Stimulated activated CD8-positive, alpha-beta memory T cell treated with anti-CD3 and anti-CD28 coated beads, Interleukin-12 subunit alpha, Interleukin-12 subunit beta, amount 100 ng/mL, for 24 hours (primary cell): Measurements from ENCODE around the gene EMILIN3.

Experiments used
- DNase-seq: peaks from one replicate; pipeline ENCODE4 v3.0.0-alpha.2; 2020; ENCODE audit errors: extremely low read depth

The EMILIN3 gene

DNA sequence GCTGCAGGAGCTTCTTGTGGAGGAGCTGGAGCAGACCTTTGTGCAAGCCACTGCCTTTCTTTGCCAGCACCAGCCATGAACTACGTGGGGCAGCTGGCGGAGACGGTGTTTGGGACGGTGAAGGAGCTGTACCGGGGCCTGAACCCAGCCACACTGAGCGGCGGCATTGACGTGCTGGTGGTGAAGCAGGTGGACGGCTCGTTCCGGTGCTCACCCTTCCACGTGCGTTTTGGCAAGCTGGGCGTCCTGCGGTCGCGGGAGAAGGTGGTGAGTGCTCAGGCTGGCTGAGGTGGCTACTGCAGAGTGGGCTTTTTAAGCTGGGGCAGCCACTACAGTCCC lies 20.9 kb downstream of the EMILIN3 start:
- DNase-seq = no peak

DNA sequence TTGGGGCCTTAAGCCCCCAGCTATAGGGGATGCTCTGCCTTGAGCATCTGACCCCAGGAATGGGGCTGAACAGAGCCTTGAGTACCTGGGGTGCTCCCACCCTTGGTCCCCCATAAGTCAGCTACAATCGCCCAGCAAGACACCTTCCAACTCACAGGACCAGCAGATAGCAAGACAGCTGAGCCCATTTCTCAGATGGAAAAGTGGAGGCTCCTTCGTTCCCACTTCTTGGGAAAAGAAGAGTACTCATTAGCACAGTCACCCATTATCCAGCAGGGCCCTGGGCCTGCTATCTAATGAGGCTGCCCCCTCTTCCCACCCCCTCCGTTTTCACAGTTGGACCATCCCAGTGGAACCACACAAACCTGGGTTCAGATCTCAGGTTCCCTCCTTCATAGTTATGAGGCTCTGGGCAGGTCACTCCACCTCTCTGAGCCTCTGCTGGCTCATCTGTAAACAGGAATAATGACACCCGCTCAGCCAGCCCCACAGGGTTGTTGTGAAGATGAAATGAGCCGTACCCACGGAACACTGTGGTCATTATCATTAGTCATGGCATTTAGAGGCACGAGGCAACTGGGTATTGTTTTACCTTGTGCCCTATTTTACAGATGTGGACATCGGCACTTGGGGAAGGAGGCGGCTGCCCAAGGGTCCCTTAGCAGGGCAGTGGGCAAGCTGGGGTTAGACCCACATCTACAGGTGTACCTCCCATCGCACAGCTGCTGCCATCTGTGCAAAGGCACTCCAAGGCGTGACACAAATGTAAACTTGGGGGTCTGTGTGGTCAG lies 21.5 kb downstream of the EMILIN3 start:
- DNase-seq = no peak

DNA sequence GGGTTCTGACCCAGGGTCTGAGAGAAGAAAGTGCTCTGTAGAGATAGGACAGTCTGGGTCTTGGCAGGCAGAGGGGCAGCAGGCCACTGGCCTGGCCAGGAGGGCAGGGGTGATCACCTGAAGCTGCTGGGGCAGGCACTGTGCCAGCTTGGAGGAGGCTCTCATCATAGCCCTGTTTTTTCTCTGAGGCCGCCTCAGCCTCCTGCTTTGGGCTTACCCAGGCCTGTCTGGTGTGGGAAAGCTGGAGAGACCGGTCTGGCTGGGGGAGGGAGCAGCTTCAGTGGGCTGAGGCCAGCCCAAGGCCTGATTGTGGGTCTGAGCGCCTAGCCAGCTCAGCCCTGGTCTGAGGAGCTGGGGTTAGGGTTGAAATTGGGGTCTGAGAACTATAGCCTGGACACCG lies 22.1 kb downstream of the EMILIN3 start:
- DNase-seq = no peak

DNA sequence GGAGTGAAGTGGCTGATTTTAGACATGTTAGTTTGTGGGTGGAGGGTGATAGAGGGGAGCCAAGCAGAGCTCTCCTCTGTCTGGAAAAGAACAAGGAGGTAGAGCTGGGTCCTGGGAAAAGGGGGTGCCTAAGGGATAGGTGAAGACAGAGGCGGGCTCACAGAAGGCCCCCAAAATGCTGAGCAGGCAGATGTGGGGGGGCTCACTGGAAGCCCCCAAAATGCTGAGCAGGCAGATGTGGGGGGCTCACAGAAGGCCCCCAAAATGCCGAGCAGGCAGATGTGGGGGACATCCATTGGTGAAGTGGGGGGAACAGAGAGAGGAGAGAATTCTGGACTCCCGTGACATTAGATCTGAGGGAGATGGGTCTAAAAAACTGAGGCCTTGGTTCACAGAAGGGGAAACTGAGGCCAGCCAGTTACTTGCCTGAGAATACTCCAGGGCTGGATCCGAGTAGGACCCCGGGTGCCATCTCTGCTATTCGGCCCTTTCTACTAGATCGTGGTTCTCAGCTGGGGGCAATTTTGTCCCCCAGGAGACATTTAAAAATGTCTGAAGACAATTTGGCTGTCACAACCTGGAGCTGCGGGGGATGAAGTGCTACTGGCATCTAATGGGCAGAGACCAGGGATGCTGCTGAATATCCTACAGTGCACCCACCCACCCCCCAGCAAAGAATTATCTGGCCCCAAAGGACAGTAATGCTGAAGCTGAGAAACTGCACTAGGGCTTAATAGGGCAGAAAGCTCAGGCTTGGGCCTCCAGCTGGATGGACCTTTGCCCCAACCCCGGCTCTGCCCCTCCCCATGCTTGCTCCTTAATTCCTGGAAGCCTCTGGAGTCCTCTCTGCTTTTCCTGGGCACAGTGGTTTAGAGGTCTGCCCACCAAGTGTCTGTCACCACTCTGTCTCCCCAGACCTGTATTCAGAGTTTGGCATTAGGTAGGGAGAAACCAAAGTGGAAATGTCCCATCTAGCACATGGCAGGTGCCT lies 23.8 kb downstream of the EMILIN3 start:
- no peak for DNase-seq

DNA sequence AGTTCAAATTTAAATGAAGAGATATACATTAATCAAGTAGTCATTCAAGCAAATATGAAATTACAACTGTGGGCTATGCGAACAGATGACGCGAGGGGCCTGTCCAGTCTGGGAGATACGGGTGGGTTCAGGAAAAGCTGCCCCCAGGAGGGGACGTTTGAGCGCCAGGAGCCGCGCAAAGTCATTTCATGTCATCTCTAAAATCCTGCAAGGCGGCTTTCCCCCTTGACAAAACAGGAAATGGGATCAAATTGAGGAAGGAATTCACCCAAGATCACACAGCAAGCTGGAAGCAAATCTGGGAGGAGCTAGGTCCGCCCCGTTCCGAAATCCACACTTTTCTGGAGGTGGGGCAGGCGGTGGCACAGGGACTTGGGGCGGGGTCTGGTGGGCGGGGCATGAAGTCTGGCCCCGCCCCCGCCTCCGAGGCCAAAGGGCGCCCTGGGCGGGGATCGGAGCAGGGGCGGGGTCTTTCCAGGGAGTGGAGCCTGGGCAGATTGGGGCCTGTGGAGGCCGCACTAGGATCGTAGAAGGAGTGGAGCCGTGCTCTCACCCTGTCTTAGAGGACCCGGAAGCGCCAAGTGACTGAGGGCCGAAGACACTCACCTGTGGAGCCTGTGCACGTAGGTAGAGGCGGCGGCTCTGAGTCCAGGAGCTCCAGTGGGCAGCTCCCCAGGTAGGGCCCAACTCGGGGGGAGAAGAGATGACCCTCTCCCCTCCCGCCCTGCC lies 26.1 kb downstream of the EMILIN3 start, which contains the start of gene LPIN3:
LPIN3 (plus strand) TSS at position 495 of the 729 bp plus-strand sequence. CDS start 4,983 bp downstream, outside the sequence.
- DNase-seq = no peak

DNA sequence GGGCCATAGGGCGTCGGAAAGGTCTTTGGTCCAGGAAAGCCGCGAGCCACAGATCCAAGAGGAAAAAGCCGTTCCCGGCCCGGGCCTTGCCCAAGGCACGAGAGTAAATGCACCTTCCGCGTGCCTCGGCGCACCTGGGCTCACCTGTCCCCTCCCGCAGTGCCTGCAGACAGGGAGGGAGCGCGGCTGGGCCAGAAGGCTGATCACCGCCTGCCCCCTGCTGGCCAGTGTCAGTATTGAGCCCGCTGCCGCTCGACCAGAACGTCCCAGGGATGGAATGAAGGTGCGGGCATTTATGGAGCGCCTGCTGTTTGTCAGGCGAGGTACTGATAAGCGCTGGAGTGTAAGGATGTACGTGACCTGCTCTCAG lies 26.7 kb downstream of the EMILIN3 start:
- DNase-seq = peak; percentile 58

DNA sequence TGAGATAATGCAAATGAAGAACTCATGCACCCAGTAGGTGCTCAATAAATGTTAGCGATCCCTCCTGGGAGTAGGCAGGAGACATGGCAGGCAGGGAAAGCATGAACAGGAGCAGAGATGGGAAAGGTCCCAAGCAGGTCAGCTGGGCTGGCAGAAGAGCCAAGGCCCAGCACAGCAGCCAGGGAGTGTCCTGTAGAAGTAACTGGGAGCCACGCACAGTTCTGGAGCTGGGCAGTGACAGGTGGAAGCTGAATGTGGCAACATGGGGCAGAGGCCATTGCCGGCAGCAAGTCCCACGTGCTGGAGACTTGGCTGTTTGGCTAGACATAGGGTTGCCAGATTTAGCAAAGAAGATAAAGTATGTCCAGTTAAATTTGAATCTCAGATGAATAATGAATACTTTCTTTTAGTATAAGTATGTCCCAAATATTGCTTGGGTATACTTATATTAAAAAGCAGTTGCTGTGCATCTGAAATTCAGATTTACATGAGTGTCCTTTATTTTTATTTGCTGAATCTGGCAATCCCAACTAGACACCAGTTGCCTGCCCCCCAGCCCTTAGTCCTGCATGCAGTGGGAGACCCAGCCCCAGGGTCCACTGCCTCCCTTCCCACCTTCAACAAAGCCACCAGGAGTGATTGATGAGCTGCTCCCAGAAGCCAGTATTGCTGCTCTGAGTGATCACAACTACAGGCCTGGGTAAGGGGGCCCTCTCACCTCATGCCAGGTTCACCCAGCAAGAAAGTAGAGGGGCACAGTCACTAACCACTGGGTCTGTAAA lies 29.7 kb downstream of the EMILIN3 start:
- no peak for DNase-seq

DNA sequence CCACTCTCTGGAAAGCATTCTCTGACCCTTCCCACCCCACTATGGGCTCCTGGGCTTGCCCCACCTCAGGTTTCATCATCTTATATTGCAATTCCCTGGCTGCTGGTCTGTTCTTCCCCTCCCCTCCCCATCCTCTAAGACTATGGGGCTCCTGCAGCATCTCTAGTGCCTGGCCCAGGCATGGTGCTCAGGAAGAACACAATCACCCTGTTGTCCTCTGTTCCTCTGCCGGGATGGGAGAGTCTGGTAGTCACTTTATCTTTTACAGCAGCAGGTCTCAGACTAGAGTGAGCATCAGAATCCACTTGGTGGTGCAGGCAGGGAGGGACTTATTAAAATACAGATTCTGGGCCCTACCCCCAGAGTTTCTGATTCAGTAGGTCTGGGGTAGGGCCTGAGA lies 31.0 kb downstream of the EMILIN3 start:
- no peak for DNase-seq

DNA sequence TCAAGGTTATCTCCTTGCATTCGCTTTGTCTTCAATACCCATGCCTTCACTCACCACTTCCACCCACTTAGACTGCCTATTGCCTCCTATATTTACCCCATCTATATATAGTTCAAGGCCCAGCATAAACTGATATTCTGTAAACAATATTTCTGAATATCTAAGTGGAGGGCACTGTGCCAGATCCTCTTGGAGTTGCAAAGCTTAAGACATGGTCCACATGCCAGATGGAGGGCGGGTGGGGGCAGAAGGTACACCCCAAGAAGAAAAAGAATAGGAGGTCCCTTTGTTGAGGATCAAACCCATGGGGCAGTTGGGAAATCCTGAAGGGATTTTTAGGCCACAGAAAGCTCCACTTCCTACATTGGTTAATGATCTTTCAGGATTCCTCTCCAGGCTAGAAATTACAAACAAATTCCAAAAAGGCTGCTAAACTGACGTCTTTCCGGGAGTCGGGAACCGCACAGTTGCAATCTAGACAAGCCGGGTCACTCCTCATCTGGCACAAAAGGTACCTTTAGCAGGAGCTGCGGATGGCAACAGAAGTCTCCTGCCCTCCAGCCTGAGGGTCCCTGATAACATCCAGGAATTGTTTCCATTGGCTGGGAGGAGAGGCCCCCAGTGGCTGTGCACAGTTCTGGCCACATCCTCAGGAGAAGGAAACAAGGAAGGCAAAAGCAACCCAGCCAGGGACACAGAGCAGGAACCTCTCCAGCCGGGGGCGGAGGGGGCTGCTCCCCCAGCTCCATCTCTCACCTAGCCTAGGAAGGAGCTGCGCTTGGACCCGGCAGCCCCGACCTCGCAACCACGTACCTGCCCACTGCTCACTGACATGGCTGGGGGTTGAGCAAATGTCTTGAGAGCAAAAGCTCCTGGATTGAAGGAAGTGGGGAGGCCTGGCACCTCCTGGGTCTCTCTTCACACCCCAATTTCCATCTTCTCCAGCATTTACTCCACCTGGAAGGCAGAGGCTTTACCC lies 31.9 kb downstream of the EMILIN3 start:
- DNase-seq = no peak

DNA sequence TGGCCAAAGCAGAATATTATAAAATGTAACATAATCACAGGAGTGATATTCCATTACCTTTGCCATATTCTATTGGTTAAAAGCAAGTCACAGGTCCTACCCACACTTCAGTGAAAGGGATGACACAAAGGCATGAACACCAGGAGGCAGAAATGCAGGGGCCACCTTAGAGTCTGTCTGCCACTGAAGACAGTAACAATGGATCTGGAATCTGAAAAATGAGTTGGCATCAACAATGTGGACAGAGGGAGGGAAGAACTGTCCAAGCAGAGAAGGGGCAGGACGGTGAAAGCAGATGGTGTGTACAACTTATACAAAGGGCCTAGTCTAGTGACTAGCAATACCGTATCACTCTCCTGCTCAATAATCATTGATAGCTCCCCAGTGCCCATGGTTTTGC lies 32.6 kb downstream of the EMILIN3 start:
- DNase-seq = no peak

DNA sequence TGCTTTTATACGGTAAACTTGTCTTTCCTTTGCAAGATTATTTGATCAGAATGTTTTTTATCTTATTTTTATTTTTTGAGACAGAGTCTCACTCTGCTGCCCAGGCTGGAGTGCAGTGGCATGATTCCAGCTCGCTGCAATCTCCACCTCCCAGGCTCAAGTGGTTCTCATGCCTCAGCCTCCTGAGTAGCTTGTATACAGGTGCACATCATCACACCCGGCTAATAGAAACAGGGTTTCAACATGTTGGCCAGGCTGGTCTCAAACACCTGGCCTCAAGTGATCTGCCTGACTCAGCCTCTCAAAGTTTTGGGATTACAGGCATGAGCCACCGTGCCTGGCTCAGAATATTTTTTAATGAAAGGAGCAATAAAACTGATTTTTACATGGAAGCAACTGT lies 34.9 kb downstream of the EMILIN3 start:
- DNase-seq = no peak

DNA sequence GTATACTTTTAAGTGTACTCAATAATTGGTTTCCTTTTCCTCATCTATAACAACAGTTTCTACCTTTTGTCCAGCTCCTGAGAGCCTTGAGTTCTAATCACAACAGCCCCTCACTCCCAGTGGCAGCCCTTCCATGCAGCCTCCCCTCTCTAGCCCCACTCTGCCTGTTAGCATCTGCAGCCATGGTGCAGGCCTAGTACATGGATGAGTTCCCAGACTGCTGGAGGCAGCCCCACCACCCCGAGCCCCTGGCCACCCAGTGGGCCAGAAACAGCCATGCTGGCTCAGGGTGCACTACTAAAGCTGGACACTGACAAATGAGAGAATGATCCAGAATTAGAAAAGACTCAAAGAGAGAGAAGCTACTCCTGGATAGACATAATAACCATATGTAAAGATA lies 35.7 kb downstream of the EMILIN3 start:
- DNase-seq = no peak

DNA sequence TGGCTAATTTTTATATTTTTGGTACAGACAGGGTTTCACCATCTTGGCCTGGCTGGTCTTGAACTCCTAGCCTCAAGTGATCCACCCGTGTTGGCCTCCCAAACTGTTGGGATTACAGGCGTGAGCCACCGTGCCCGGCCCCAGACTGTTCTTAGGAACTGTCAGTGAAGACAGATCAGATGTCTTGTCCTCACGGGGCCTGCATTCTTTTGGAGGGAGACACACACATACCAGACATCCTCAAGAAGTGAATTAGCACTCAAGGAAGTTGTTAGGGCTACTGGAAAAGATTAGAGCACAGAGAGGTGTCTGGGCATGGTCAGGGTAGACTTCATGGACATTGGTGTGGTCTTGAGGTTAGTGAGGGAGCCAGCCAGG lies 36.3 kb downstream of the EMILIN3 start:
- no peak for DNase-seq

DNA sequence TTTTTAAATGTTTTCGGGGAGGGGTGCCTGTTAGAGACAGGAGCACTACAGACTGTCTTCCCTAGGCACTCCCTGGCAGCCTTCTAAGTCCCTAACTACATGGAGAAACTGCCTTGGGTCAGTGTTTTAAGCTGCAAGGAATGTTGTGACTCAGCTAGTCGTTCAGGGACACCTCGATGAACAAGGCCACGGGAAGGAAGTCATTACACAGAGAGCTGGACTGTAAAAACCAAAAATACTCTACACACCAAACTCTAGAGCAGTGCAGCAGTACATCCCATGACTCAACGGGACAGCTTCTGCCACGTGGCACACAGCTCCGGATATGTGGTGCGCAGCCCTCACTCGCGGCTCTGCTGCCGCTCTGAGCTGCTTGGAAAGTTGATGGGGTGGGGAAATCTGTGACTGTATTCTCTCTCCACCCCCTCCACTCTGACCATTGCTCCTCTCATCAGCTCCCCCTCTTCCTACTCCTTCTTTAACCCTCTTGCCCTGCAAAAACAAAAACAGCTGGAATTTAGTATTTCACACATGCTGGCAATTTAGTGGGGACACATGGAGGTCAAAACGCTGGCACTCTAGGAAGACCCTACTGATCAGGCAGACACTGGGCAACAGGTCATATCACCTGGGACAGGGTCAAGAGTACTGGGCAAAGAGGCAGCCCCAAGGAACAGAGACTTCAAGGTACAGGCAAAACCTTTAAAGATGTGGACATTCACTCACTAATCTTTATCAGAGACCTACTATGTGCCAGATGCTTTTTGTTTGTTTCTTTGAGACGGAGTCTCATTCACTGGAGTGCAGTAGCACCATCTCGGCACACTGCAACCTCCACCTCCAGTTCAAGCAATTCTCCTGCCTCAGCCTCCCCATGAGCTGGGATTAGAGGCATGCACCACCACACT lies 36.9 kb downstream of the EMILIN3 start:
- DNase-seq = no peak

DNA sequence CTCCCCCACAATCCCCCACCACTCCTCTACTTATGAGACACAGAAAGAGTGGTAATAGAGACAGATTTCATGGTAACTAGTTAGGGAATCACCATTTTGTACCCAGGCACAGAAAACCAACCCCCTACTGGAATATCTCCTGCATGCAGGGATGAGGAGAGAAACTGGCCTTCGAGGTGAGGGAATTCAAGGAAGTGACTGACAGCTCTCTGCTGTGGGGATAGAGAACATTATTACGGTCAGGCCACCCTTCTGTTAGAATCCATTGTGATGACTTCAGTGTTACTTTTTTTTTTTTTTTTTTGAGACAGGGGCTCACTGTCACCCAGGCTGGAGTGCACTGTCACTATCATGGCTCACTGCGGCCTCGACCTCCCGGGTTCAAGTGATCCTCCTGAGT lies 39.4 kb downstream of the EMILIN3 start:
- no peak for DNase-seq

DNA sequence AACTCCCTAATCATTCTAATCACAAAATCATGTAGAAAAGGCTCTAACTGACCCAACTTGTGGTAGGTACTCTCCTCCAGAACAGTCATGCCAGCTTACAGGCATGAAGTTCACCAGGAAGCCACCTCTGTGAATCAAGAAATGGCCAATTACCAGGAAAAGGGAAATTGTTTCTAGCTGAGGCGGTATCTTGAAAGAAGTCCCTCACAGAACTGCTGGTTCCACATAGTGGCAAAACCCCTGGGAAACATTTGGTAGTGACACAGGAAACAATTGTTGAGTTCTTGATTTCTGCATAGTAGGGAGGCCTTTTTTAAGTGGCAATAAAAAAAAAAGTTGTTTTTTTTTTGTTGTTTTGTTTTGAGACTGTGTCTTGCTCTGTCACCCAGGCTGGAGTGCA lies 45.6 kb downstream of the EMILIN3 start:
- DNase-seq = no peak

DNA sequence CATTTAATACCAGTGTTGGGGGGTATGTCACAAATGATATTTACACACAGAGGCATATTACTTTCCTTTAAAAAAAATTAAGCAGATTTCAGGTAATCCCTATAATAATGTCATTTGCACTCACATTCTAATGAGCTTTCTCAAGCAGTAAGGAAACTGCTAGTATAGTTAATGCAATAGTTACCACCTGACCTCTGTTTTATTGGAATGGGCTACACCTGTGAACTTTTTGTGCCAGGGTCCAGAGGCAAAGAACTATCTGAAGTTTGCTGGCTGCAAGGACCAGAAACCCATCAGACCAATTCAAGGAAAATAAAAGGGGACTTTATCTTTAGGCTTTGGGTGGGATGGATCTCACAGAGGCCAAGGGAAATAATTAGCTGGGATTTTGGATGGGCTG lies 46.2 kb downstream of the EMILIN3 start:
- no peak for DNase-seq

DNA sequence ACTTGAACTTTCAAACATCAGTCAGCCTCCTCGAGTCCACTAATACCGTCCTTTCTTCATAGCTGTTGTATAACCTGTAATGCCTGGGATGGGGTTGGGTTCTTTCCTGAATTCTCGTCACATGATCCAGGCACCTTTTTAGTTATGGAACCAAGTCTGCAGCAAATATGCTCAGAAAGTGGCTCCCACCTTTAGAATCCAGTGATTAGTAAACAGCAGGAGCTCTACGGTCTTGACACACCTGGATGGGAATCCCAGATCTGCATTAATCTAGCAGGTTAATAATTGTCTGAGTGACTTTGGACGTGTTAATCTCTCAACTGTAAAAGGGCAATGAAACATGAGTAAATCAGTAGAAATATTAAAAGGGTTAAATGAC lies 48.4 kb downstream of the EMILIN3 start:
- DNase-seq = no peak

DNA sequence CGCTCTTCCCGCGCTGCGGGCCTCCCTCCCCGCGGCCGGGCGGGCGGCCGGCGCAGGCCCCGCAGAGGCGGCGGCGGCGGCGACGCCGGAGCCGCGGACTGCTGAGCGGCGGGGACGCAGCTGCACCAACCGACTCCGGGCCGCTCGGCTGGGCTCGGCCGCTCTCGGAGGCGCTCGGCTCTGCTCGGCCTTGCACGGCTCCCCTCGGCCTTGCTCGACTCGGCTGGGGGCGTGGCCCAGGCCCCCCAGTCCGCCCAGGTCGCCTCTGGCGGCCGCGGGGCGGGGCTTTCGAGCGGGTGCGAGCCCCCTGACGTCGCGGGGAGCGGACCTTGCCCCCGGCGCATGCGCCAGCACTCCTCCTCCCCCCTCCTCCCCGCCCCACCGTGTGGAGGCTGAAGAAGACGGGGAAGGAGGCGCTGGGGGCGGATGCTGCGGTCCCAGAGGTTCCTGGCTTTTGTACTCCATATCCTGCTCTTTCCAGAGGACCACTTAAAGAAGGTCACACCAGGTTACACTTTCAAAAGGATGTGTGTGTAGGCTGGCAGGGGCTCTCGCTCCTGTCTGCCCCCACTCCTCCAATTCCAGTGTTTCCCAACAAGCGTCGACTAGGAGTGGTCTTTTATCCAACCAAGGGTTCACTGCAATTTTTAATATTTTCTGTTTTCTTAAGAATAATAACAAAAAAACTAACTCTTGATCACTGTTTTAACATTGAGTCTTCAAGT lies 48.9 kb downstream of the EMILIN3 start, which contains the start of gene ZHX3:
ZHX3 (minus strand) TSS at position 186 of the 725 bp plus-strand sequence. CDS start 112,815 bp downstream, outside the sequence.
- peak; percentile 94 for DNase-seq
